Activated naive CD8-positive, alpha-beta T cell (primary cell): ENCODE measurements around the gene MSGN1.
"Not testable (repeated sequence)": the region's sequence is repeated elsewhere in the genome, so short reads cannot be mapped to it uniquely, and the experiment has no call there.

Experiments
- H3K27ac Mint-ChIP-seq: one replicate; pipeline ENCODE4 v1.8.0; 2021; ENCODE audit warnings: mixed read lengths
- H3K27me3 Mint-ChIP-seq: one replicate; pipeline ENCODE4 v1.8.0; 2021; ENCODE audit warnings: mixed read lengths
- H3K36me3 Mint-ChIP-seq: one replicate; pipeline ENCODE4 v1.8.0; 2021; ENCODE audit warnings: mixed read lengths
- H3K4me1 Mint-ChIP-seq: one replicate; pipeline ENCODE4 v1.8.0; 2021; ENCODE audit warnings: low read depth, mixed read lengths
- H3K4me3 Mint-ChIP-seq: one replicate; pipeline ENCODE4 v1.8.0; 2021; ENCODE audit warnings: mild to moderate bottlenecking, mixed read lengths
- H3K9me3 Mint-ChIP-seq: one replicate; pipeline ENCODE4 v1.8.0; 2021; ENCODE audit warnings: low read depth, mixed read lengths

The MSGN1 gene

DNA sequence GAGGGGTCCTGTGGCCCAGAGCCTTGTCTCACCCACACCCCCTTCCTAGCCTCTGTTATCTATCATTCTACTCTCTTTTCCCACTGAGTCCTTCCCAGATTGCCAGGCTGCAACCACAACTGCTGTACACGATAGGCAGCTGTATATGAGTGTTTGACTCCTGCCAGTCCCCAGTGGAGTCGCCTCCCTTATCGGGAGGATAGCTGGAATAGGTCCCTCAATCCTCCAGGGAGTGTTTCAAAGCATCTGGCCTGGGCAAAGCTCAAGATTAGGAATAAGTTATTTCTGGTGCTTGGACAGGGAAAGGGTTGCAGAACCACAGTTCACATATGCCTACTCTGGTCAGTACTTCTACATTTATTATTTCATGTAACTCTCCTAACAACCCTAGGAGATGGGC lies 4.8 kb downstream of the MSGN1 start:
- Mint-ChIP-seq H3K27ac (no peak overlapping the region), H3K27me3 (peaks cover 6% of the 10 kb centered on the region), H3K36me3 (no peaks in the 10 kb centered on the region), H3K9me3 (no peaks in the 10 kb centered on the region), H3K4me3 (no peak overlapping the region), H3K4me1 (no peaks in the 10 kb centered on the region)

DNA sequence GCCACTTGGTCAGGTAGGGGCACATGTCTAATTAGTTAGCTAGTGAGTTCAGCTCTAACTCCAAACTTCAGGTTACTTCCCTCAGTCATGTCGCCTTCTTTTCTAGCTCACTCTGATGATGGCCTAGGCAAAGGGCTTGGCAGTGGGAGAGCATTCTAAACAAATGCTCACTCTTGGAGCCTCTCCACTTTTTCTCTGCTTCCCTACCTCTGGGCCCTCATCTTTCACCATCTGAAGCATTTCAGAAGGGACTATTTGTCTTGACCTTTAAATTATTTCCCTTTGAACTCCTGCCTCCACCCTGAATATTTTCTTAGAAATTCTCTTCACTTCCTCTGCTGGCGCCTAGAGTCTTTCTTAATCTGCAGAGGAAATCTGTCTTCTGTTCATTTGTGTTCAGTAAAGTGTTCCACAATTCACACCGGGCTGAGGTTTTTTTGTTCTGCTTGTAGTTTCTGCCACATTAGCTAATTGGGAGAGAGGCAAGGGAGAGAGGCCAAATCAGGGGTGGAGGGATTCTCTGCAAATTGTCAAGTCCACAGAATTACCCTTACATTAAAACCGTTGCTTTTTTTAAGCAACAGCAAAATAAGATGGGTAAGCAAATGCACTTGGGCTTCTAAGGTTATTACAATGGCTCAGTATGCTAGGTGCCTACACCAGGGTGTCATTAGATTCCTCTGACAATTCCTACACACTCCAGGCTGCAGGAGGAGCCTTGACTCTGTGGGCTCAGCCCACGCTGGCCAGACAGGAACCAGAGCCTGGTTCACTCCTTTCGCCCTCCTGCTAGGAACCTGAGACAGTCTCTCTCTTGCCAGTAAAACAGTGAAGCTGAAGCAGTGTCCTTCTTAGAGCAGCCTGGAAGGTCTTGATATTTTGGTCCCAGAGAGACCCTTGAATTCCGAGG lies 5.5 kb downstream of the MSGN1 start:
- H3K9me3 Mint-ChIP-seq = no peaks in the 10 kb centered on the region
- no peak overlapping the region for H3K27ac Mint-ChIP-seq
- no peak overlapping the region for H3K4me3 Mint-ChIP-seq
- peaks cover 3% of the 10 kb centered on the region for H3K27me3 Mint-ChIP-seq
- no peaks in the 10 kb centered on the region for H3K4me1 Mint-ChIP-seq
- no peaks in the 10 kb centered on the region for H3K36me3 Mint-ChIP-seq

DNA sequence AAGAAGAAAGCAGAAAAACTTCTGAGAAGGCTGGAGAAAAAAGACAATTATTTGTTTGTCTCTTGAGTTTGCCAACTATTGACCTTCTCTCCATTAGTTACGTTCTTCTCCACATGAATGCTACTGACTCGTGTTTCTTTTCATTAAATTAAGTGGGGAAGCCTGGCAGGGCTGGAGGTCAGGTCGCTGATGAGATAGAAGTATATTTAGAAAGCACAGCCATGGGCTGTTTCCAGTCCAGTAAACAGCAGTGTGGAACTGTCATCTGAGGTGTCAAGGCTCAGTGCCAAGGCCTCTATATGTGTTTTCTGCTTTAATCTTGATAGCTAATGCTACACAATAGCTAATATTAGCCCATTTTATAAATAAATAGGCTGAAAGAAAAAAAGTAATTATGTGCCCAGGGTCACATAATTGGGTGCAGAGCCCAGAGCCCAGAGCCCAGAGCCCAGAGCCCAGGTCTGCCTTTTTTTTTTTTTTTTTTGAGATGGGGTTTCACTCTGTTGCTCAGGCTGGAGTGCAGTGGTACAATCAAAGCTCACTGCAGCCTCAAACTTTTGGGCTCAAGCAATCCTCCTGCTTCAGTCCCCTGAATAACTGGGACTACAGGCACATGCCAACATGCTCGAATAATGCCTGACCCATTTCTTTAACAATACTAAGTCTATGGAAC lies 6.3 kb downstream of the MSGN1 start:
- Mint-ChIP-seq H3K4me1 (no peaks in the 10 kb centered on the region), H3K27me3 (peaks cover 3% of the 10 kb centered on the region), H3K27ac (no peak overlapping the region), H3K9me3 (no peaks in the 10 kb centered on the region), H3K36me3 (no peaks in the 10 kb centered on the region), H3K4me3 (no peak overlapping the region)

DNA sequence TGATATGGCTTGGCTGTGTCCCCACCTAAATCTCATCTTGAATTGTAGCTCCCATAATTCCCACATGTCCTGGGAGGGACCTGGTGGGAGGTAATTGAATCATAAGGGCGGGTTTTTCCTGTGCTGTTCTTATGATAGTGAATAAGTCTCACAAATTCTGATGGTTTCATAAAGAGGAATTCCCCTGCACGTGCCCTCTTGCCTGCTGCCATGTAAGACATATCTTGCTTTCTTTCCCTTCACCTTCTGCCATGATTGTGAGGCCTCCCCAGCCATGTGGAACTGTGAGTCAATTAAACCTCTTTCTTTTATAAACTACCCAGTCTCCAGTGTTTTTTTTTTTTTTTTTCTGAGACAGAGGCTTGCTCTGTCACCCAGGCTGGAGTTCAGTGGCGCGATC lies 7.4 kb downstream of the MSGN1 start:
- H3K4me3 Mint-ChIP-seq, H3K4me1 Mint-ChIP-seq, H3K27ac Mint-ChIP-seq: not testable (repeated sequence)

DNA sequence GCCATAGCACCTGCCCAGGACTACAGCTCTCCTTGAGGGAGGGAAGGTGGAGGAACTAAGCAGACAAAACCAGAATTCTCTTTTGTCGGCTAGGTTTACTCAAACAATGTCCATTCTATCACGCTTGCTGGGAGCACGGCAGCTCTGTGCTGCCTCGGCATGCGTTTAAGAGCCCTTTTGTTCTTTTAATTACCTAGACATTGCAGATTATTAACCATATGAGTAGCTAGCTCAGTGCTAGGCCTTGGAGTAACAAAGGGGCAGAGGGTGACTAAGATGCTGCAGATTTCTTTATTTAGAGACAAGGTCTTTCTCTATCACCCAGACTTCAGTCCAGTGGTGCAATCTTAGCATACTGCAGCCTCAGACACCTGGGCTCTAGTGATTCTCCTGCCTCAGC lies 11.1 kb downstream of the MSGN1 start:
- H3K27me3 Mint-ChIP-seq = peaks cover 21% of the 10 kb centered on the region
- no peak overlapping the region for H3K4me3 Mint-ChIP-seq
- no peak overlapping the region for H3K27ac Mint-ChIP-seq
- H3K9me3 Mint-ChIP-seq = no peaks in the 10 kb centered on the region
- H3K4me1 Mint-ChIP-seq = peaks cover 7% of the 10 kb centered on the region
- no peaks in the 10 kb centered on the region for H3K36me3 Mint-ChIP-seq

More for the DNA sequence above, 7.4 kb downstream of the MSGN1 start:
- not testable (repeated sequence) for H3K36me3 Mint-ChIP-seq, H3K27me3 Mint-ChIP-seq, H3K9me3 Mint-ChIP-seq

DNA sequence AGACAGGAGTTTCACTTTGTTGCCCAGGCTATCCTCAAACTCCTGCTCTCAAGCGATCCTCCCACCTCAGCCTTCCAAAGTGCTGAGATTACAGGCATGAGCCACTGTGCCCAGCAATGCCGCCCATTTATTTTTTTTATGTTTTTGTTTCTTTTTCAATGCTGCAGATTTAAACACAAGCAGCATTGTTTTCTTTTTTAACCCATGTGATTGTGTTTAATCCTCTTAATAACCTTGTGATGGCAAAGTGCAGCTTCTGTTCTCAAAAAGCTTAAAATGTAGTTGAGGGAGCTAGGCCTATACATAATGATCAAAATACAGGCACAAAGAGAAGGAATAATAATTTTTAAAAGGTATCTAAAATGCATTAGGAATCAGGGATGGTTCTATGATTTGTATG lies 11.5 kb downstream of the MSGN1 start:
- Mint-ChIP-seq H3K27me3 (peaks cover 22% of the 10 kb centered on the region), H3K27ac (no peak overlapping the region), H3K36me3 (no peaks in the 10 kb centered on the region), H3K9me3 (no peaks in the 10 kb centered on the region), H3K4me1 (peaks cover 7% of the 10 kb centered on the region), H3K4me3 (no peak overlapping the region)

DNA sequence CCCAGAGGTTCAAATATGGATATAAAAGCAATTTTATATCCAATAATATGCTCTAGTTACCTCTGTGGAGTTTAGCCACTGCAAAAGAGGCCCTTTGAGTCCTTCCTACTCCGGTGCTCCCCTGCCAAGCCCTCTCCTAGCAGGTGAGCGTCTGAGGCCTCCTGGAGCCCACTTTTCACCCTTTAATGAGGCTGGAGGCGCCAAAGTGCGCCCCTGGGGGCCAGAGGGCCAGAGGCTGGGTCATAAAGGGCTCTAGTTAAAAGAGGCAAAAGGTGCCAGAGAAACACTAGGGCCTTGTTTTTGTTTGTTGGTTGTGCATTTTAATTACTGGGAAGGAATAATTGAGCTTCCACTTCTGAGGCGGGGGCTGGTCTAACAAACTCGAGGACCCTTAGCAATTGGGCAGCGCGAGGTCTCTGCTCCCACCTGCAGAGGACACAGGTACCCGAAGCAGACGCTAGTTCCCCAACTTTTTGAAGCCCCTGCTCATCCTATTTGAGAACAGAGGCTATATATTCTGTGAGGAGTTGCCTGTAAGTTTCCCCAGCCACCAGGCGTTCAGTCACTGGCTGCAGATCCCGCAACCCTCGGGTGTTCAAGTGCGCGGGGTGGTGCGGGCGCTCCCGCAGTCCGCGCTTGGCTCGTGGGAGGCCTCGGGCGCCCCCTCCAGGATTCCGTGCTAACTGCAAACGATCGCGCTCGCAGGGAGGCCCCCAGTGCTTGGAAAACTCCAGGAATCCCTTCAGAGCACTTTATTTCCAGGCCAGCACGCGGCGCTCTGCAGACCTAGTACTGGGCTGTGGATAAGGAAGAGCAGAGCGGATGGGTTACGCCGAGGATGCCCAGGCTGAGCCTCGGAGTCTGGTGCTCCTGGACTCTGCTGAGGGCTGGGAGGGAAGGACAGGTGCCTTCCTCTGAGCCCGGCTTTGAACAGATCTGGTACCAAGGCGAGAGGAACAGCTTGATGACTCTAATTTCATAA lies 14.1 kb downstream of the MSGN1 start:
- no peaks in the 10 kb centered on the region for H3K9me3 Mint-ChIP-seq

DNA sequence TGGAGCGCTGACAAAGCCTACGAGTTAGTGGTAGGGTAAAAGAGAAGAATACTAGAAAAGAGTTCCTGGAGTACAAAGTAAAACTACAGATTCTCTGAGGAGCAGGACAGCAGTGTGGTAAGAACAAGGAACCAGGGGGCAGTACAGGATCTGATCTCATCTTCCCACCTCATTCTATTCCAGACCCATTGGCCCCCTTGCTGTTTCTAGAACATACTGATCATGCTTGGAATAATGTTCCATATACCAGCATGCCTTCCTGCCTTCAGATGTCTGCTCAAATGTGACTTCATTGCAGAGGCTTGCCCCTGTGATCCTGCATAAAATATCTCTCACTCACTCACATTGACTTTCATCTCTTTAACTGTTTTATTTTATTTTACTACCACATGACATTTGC lies 19.3 kb downstream of the MSGN1 start:
- Mint-ChIP-seq H3K36me3 (no peaks in the 10 kb centered on the region), H3K27me3 (peaks cover 14% of the 10 kb centered on the region), H3K4me1 (peaks cover 5% of the 10 kb centered on the region), H3K9me3 (no peaks in the 10 kb centered on the region), H3K27ac (no peak overlapping the region), H3K4me3 (no peak overlapping the region)

More for the DNA sequence above, 14.1 kb downstream of the MSGN1 start:
- no peaks in the 10 kb centered on the region for H3K36me3 Mint-ChIP-seq
- no peak overlapping the region for H3K4me3 Mint-ChIP-seq
- no peak overlapping the region for H3K27ac Mint-ChIP-seq
- H3K27me3 Mint-ChIP-seq = peaks cover 21% of the 10 kb centered on the region
- H3K4me1 Mint-ChIP-seq = peaks cover 7% of the 10 kb centered on the region

DNA sequence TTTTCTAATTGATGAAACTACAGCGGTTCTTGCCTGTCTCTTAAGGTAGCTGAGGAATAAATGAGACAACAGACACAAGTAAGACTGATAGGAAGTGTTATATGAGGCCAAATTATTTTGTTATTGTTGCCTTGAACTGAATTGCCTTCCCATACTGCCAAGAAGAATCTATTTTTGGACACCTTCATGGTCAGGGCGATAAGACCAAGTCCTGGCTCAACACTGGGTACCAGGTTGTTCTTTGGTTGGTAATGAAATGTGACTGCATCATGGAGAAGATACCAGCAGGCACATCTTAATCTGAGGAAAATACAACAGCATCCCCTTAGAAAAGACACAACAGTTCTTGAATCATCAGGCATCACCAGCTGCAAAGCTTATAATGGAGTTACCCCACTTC lies 23.7 kb downstream of the MSGN1 start:
- Mint-ChIP-seq H3K36me3 (no peaks in the 10 kb centered on the region), H3K4me1 (no peaks in the 10 kb centered on the region), H3K27ac (no peak overlapping the region), H3K9me3 (no peaks in the 10 kb centered on the region), H3K27me3 (peaks cover 3% of the 10 kb centered on the region), H3K4me3 (no peak overlapping the region)

DNA sequence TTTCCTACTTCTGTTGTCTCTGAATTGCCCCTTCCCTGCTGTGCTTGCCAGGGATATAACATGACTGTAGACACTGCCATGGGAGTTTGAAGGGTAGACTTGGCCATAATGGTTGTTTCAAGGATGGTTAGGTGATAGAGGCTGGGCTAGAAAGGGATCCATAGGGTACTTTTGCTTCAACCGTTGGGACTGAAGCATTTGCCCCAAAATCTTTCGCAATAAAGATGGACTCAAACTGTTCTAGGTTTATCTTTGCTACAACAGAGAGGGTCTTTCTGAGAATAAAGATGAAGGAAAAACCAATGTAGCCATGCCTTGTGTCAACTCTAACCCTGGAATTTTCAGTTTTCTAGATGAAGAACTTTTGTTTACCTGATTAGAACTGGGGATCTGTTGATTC lies 27.2 kb downstream of the MSGN1 start:
- H3K4me3 Mint-ChIP-seq = no peak overlapping the region
- no peak overlapping the region for H3K27ac Mint-ChIP-seq
- no peaks in the 10 kb centered on the region for H3K9me3 Mint-ChIP-seq
- no peaks in the 10 kb centered on the region for H3K4me1 Mint-ChIP-seq
- peaks cover 6% of the 10 kb centered on the region for H3K27me3 Mint-ChIP-seq
- no peaks in the 10 kb centered on the region for H3K36me3 Mint-ChIP-seq

DNA sequence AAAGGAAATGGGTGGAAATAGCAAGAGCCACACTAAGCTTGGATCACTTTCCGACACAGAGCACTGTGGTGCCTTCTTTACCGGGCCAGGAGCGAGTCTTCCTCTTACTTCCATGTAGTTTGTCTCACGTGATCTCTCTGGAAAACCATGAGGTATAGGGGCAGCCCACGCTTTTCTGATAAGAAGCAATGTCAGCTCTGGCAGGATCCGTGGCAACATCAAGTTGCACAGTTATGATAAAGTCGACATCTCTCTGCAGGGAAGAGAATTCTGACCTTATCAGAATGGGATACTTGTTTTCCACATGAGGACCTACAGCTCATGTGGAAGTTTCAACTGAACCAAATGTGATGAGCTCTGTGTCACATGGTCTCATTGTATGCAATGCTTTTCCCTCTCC lies 29.5 kb downstream of the MSGN1 start:
- Mint-ChIP-seq H3K4me3 (no peak overlapping the region), H3K27me3 (peaks cover 9% of the 10 kb centered on the region), H3K9me3 (no peaks in the 10 kb centered on the region), H3K27ac (no peak overlapping the region), H3K36me3 (no peaks in the 10 kb centered on the region), H3K4me1 (no peaks in the 10 kb centered on the region)

DNA sequence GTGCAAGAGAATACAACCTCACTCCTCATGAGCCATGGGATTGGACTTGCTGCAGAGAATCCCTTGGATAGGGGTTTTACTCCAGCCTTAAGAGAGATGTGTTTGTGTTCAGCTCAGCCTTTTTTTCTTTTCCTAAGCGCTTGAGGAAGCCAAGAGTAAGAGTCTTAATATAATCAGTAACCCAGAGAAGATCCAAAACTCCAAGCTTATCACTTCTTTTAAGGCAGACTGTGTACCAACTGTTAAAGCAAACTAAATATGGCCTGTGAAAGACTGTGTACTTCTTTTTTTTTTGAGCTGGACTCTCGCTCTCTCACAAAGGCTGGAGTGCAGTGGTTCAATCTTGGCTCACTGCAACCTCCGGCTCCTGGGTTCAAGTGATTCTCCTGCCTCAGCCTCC lies 30.4 kb downstream of the MSGN1 start:
- Mint-ChIP-seq H3K36me3 (no peaks in the 10 kb centered on the region), H3K27me3 (peaks cover 12% of the 10 kb centered on the region), H3K4me3 (no peak overlapping the region), H3K4me1 (no peaks in the 10 kb centered on the region), H3K27ac (no peak overlapping the region), H3K9me3 (no peaks in the 10 kb centered on the region)

DNA sequence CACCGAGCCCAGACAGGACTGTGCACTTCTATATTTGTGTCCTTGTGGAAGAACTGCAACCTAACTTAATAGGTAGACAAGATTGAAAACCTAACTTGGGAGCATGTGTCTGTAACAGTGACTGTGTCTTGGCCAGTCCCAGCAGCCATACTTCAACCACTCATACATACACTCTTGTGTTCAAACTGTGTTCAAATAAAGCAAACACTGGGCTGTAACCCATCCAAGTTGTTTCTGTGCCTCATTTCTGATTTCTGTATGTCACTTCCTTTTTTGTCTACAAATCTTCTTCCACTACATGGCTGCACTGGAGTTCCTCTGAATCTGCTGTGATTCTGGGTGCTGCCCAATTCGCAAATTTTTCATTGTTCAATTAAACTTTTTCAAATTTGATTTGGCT lies 31.0 kb downstream of the MSGN1 start:
- no peak overlapping the region for H3K4me3 Mint-ChIP-seq
- H3K27ac Mint-ChIP-seq = no peak overlapping the region
- H3K4me1 Mint-ChIP-seq = no peaks in the 10 kb centered on the region
- H3K27me3 Mint-ChIP-seq = peaks cover 13% of the 10 kb centered on the region
- H3K36me3 Mint-ChIP-seq = no peaks in the 10 kb centered on the region
- no peaks in the 10 kb centered on the region for H3K9me3 Mint-ChIP-seq

DNA sequence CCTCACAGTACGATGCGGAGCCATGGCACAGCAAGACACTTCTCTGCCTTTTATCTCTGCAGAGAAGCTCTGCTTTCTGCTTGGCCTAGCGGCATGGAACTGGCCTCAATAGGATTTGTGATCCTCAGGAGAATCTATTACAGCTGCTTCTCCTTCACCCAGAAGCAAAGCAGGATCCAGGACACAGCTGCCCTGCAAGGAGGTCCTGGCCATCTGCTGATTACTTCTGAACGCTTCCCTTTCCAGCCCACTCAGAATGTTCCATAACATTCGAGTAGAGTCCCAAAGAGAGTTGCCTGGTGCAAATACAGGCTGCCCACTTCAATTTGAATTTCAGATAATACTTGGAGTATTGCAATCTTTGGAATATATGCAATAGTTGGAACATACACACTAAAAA lies 33.0 kb downstream of the MSGN1 start:
- no peak overlapping the region for H3K27ac Mint-ChIP-seq
- no peak overlapping the region for H3K4me3 Mint-ChIP-seq
- H3K36me3 Mint-ChIP-seq = no peaks in the 10 kb centered on the region
- no peaks in the 10 kb centered on the region for H3K9me3 Mint-ChIP-seq
- H3K4me1 Mint-ChIP-seq = no peaks in the 10 kb centered on the region
- H3K27me3 Mint-ChIP-seq = peaks cover 10% of the 10 kb centered on the region

DNA sequence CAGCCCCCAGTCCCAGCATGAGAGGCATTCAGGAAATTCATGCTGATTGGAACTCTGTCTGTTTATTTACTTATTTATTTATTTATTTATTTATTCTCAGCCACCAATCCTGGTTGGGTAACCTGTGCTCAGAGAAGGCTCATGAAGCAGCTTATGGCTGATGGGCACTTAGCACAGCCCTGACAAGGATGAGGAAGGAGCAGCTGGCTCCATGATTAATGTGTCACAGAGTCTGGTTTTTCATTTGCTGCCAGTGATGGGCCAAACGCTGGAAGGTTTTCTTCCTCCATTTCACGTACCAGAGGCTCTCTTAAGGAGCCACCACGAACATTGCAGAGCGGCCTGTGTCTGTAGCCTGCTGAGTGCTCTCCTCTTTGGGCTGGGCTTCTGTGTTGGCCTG lies 33.9 kb downstream of the MSGN1 start:
- Mint-ChIP-seq H3K9me3 (no peaks in the 10 kb centered on the region), H3K4me3 (no peak overlapping the region), H3K36me3 (no peaks in the 10 kb centered on the region), H3K27me3 (peaks cover 12% of the 10 kb centered on the region), H3K27ac (no peak overlapping the region), H3K4me1 (no peaks in the 10 kb centered on the region)
